Activated CD8-positive, alpha-beta memory T cell treated with anti-CD3 and anti-CD28 coated beads, Interleukin-2, amount 50 U/mL, for 24 hours (primary cell): ENCODE data around the gene CPT1C.

ENCODE experiments used
- DNase-seq: peaks from one replicate; pipeline ENCODE4 v3.0.0-alpha.2; 2020; ENCODE audit errors: extremely low read depth

Gene CPT1C

DNA sequence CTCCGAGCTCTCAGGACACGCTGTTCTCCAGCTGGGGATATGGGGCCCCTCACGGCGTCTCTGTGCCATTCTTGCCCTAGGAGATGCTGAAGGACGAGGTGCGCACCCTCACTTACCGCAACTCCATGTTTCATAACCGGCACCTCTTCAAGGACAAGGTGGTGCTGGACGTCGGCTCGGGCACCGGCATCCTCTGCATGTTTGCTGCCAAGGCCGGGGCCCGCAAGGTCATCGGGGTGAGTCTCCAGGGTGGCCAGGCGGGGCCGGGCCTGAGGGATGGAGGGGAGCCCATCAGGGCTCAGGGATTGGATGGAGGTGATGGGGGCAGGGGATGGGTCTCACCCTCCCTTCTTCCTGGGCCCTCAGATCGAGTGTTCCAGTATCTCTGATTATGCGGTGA, 9.1 kb upstream of the CPT1C start:
- no peak for DNase-seq

DNA sequence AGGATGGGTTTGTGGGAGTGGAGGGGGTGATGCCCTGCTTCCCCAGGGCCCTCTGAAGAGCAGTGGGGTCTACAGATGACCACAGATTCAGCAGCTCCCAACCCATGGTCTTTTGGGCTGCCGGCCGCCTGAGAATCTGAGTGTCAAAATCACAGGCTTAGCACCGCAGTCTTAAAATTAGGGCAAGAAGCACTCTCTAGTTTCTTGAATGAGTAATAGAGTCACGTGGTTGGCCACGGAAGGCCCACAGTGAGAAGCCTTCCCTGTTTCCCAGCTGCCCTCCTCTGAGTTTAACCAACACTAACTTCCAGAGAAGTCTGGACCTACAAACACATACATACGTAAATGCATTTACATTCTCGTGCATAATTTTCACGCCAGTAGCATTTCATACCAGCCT, 8.6 kb upstream of the CPT1C start:
- no peak for DNase-seq

DNA sequence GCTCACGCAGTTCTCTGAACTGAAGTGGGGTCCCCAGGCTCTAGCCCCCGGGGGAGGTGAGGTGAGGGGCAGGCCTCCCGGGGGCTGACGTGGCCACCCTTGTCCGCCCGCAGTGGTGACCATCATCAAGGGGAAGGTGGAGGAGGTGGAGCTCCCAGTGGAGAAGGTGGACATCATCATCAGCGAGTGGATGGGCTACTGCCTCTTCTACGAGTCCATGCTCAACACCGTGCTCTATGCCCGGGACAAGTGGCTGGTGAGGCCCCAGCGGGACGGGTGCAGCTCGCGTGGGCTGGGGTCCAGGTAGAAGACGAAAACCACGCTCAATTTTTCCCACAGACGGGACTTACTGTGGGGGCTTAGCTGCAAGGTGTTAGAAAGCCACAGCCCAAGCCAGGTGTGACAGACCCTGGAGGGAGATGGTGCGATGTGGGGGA, 7.1 kb upstream of the CPT1C start:
- DNase-seq = no peak

GRCh38 chr19:49684251-49684982, 6.5 kb upstream of the CPT1C start:
- no peak for DNase-seq

DNA sequence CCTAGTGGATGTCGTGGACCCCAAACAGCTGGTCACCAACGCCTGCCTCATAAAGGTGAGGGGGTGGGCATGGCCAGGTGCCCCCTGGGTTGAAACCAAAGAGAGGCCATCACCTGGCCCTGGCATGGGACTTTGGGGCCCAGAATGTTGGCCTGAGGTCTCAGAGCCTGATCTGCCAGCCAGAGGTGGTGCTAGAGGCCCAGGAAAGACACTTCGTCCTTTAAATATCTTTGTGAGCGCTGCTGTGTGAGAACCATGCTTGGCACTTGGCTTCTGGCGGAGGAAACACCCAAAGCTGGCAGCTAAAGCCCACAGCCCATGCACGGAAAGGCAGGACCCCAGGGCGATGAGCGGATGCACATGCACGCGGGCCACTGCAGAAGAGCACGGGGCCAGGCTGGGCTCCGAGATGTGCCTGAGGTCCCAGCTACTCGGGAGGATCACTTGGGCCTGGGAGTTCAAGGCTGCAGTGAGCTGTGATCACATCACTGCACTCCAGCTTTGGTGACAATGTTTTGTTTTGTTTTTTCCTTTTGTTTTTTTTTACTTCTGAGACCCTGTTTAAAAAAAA, 5.8 kb upstream of the CPT1C start:
- no peak for DNase-seq

DNA sequence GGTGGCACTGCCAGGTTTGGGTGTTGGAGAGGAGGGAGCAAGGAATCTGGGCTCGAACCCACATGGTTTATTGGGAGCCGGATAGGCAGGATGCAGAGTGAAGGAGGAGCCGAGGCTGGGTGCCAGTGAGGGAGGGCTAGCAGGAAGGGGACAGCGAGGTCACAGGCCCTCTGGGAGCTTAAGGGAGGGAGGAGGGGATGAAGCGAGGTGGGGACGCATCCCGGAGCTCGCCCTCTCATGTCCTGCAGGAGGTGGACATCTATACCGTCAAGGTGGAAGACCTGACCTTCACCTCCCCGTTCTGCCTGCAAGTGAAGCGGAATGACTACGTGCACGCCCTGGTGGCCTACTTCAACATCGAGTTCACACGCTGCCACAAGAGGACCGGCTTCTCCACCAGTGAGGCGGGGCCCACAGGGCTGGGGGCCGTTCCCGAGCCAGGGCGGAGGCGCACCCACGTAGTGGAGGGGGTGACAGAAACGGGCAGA, 5.0 kb upstream of the CPT1C start:
- no peak for DNase-seq

GRCh38 chr19:49686503-49687088, 4.3 kb upstream of the CPT1C start:
- no peak for DNase-seq

DNA sequence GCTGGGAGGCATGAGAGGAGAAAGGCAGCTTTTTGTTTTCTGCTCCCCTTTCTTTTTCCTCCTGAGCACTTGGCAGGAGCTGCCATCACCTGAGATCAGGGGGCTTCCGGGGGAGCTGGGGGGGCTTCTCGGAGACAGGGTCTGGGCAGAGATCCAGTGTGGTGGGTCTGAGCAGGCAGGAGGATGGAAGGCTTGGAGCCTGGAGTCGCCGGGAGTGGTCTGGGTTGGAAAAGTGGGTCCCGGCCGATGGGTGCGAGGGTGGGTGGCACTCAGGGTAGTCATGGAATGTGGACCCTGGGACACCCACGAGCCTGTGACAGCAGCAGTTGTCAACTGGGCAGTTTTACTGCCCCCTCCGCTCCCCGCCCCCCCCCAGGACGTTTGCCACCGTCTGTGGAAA, 3.8 kb upstream of the CPT1C start:
- DNase-seq = no peak

DNA sequence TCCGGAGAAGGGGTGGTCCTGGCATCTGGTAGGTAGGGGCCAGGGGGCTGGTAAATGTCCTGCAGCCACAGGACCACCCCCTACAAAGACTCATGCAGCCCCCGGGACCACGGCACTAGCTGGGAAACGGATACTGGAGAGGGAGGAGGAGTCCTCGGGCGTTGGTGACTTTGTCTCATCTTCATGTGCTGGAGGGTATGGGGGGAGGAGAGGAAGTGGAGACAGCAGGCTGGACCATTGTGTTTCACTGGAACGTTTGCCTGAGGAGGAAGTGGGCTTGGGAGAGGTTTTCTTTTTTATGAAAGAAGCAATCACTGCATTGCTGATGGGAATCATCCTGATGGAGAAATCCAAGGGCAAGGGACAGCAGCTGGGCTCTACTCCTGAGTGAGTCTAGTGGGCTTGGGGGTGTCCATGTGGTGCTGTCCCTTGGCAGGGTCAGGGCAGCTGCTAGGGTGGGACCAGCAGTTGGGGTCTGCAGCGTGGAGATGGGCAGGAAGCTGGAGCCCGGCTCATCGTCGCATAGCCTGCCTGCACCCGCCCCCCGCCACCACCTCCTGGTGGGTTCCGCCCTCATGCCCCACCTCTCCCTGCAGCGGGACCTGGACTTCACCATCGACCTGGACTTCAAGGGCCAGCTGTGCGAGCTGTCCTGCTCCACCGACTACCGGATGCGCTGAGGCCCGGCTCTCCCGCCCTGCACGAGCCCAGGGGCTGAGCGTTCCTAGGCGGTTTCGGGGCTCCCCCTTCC, 3.2 kb upstream of the CPT1C start:
- no peak for DNase-seq

DNA sequence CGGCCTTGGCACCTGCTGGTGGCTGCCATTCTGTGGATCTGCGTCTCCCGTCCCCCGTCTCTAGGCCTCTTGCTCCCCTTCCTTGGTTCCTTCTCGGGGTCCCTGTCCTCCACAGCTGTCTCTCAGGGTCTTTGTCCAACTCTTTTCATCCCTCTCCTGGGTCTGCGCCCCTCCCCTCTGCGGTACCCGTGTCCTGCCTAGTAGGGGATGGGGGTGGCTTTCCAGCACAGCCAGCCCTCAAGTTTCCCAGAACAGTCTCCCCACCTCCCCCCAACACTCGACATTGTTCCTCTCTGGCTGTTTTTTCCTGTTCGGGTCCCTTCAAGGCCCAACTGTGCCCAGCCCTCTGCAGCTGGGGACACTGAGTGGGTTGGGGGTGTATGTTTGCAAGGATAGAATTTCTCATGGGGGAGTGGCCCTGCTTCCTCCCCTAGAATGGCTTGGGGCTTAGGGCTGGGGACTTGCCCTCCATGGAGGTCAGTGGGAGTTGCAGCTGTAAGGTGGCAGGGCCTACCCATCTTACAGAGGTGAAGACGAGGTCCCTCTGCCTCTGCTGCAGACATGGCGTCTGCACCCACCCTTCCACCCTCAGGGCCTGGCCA, 2.3 kb upstream of the CPT1C start:
- DNase-seq = no peak

DNA sequence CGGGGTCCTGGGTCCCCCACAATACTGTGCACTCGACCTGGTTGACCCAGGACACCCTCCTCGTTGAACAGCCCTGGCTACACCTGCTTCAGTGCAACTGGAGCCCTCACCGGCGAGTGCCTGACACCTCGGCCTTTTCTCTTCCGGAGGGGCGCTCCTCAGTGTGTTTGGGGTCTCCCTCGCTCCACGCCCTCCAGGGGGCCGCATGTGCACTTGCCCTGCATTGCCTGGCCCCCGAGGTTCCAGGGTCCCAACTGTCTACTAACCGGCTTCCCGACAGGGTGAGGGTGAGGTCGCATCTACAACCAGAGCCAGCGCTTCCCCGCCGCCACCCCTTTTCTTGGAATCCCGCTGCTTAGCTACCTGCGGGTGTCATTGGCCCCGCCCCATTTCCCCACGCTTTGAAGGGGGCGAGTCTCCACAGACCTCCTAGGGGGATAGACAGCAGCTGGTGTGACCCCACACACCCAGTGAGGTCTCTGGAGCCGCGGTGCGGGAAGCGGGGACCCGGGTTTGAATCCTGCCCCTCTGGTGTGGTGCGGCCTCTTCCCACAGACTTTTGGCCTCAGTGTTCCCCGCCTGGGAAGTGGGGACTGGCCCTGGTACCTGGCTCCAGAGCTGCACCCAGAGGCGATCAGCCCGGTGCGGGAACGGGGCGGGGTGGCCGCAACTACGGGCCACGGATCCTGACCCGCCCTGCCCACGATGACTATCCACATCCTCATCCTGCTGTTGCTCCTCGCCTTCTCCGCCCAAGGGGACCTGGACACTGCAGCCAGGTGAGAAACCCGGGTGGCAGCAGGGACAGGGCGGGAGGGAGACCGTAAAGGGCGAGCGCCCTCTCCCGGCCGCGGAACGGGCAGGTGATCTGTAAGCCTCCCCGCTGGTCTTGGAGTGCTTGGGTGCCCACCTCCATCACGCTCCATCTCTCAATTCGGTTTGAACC, 1.5 kb upstream of the CPT1C start, which contains the start of gene ADM5:
ADM5 (plus strand) TSS at position 462 of the 946 bp plus-strand sequence; CDS start at position 706, 244 bp downstream.
- DNase-seq = no peak

DNA sequence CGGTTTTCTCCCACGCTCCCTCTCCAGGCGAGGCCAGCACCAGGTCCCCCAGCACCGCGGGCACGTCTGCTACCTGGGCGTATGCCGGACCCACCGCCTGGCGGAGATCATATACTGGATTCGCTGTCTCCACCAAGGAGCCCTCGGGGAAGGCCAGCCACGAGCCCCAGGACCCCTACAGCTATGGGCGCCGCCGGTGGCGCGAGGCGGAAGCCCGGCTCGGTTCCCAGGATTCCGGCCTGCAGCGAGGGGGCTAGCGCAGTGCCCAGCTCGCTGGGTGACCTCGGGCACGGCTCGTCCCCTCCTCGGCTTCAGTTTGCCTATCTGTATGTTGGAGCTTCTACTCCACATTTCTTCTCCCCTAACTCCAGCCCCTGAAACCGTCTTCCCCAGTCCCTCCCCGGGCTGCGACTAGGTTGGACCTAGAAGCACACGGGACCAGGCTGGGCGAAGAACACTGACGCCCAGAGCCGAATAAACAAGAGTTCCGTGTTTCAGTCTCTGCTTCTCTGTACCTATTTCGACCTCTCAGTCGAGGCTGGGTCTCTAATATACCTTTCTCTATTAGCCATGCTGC, 749 bp upstream of the CPT1C start:
- no peak for DNase-seq

GRCh38 chr19:49691243-49692146, 579 bp downstream of the CPT1C start:
- DNase-seq = no peak

- DNase-seq = no peak
Observed at GRCh38 chr19:49692147-49692506, 1.2 kb downstream of the CPT1C start.

- DNase-seq = no peak
Observed at GRCh38 chr19:49696115-49696514, 5.2 kb downstream of the CPT1C start.

GRCh38 chr19:49696865-49697264, 5.9 kb downstream of the CPT1C start:
- no peak for DNase-seq

- DNase-seq = no peak
Observed at GRCh38 chr19:49699364-49699763, 8.4 kb downstream of the CPT1C start.

- DNase-seq = no peak
Observed at GRCh38 chr19:49700563-49700962, 9.6 kb downstream of the CPT1C start.

DNA sequence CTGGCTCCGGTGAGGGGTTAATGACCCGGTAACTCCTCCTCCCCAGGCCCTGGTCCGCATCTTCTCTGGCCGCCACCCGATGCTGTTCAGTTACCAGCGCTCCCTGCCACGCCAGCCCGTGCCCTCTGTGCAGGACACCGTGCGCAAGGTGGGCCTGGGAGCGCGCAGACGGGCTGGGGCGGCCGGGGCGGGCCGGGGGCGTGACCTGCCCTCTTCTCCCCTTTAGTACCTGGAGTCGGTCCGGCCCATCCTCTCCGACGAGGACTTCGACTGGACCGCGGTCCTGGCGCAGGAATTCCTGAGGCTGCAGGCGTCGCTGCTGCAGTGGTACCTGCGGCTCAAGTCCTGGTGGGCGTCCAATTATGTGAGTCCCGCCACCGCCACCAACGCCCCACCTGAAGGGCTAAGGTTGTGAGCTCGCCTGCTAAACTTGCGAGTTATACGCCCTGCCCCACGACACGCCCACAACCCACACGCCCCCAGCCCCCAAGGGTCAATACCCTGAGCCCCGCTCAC, 10.4 kb downstream of the CPT1C start:
- no peak for DNase-seq
